GM18520 (cell line): ENCODE measurements around the gene LINC00305.

Experiments
- ATAC-seq: cut with Tn5 transposase; IDR thresholded peaks from one replicate; pipeline ENCODE4 v1.9.1; 2021; ENCODE audit not compliant: unreplicated experiment

LINC00305 gene

DNA sequence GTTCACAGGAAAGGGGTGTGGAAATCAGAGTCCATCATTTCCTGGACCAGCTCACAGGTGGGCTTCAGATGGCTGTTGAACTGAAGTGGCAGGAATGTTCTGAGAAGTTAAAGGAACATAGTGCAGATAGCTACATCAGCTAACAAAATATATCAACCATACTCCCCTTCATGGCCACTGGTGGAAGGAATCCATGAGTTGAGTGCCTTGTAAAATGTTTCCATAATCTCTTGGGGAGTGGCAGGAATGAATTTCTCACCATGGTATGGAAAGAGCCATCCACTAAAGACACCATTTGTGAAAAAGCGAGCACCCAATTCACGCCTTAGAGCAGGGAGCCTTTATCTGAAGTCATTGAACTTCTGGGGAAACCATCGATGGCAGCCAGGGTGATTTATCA, at the start of gene LINC00305:
TSS of gene LINC00305 (minus strand) at position 101 of the 400 bp plus-strand sequence.
- ATAC-seq = no peak

- ATAC-seq = no peak
Observed at GRCh38 chr18:64191069-64191468, 42.2 kb upstream of the LINC00305 start.

DNA sequence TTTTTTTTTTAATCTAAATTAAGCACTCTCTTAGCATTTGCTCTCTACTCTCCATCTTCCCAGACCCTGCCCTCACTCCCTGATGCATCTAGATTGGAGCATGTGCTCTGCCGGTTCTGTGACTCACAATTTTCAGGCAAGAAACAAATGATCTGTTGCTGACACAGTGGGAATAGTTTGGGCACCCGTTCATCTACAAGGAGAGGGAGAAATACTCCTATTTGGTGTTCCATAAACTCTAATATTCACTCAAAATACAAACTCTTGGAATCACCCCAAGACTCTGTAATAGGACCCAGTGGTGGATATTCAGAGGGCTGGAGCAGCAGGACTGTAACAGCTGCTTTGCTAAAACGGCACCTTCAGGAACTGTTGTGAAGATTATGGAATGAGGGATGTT, 37.1 kb upstream of the LINC00305 start:
- ATAC-seq = no peak

DNA sequence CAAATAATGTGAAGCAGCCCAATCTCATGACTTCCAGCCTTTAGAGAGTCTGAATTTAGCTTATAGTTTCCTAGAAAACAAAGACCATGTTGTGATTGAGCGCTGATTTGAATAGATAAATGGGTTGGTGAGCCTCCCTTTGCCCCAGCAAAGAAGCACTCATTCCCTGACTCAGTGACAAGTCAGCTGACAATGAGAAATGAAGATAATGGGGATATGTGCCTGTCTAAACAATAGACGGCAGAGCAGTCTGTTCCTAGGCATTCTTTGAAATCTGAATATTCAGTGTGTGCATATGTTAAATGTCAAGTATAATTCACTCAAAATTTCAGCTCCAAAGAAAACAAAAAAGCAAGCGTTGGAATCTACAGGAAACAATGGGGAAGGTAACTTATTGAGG, 34.8 kb upstream of the LINC00305 start:
- ATAC-seq = no peak

DNA sequence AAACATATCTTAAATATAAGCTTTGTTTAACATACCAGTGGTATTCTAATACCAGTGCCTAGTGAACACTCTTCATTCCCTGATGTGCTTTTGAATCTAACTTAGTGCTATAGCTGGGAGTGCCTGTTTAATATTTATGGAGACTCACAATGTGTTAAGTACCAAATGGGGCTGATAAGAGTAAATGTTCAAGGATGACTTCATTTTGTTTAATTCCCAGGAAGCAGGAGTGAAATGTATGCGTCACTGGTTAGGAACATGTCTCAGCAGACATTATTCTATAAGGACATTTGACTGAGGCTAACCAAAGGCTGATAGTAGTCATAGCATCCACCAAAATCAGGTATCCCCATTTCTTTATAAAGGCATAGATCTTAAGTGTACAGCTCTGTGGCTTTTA, 31.7 kb upstream of the LINC00305 start:
- ATAC-seq = no peak

DNA sequence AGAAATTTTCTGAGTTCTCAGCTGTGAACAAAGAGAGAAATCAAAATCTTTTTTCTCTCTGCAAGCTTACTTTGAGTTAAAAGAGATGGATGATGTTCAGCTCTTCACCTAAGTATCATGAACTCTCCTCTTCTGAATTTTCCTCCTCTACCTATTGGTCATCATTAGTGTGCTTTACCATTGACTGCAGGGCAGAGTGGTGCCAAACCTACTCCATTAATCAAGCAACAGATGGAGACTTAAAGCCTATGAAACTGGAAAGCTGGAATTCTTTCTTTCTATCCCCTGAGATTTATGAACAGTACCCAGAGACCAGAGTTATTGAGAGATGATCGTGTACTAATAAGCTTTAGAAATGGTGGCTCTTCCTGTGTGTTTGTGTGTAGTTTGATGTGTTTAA, 31.3 kb upstream of the LINC00305 start:
- ATAC-seq = no peak

DNA sequence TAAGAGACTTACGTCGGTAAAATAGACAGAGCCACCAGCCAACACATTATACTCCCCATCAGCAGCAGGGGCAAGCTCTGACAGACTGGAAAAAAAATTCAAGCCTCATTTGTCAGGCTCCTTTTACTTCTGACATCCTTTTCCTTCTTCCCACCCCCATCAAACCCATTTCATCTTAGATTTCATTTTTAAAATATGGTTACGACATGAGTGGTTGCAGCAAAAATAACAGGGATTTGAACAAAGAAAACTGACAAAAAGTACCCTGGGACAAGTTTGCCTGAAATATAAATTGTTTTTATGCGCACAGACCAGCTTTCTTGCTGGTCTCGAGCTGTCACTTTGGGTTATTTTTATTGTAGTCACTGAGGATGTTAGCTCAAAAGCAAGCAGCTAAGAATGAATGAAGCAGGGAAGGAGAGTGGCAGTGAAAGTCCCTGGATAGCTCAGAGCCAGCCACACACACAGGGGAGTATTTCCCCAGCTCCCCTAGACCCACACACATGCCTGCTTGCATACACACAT, 30.7 kb upstream of the LINC00305 start:
- ATAC-seq = no peak

DNA sequence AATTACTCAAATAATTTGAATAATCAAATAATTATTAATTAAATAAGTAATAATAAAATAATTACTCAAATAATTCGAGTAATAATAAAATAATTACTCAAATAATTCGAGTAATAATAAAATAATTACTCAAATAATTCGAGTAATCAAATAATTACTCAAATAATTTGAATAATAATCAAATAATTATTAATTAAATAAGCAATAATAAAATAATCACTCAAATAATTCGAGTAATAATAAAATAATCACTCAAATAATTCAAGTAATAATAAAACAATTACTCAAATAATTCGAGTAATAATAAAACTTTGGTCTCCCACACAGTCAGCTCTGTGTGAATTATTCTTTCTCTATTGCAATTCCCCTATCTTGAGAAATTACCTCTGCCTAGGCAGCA, 30.0 kb upstream of the LINC00305 start:
- no peak for ATAC-seq

GRCh38 chr18:64175432-64175831, 26.5 kb upstream of the LINC00305 start:
- no peak for ATAC-seq

DNA sequence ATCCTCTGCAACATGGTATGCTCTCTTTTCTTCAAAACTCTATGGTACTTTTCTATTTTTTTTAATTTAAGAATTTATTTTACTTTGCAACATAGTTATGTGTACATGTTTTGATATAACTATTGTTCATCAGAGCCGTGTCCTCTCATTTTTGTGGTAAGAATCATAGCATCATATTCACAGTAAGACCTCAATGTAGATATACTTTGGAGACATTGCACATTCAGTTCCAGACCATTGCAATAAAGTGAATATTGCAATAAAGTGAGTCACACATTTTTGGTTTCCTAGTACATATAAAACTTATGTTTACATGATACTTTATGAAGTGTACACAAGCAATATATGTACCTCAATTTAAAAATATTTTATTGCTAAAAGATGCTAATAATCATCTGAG, 22.7 kb upstream of the LINC00305 start:
- no peak for ATAC-seq

DNA sequence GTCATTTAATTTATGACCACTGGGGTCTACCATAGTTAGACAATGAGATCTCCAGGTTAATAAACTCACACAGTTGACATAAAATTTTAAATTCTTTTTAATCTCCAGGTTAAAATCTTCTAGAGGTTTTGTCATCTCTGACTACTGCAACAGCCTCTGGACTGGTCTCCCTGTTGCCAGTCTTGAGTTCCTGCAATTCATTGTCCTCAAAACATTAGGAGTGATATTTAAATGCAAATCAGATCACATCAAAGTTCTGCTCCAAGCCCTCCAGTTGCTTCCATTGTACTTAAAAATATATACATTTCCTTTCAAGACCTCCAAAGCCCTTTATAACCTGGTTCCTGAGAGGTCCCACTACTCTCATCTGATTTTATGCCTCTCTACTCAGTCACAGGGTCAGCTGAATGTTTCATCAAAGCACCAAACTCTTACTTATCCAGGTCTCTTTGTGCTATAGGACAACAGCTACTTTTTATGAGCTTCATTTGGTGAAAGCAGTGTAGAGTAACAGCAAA, 18.6 kb upstream of the LINC00305 start:
- no peak for ATAC-seq

- ATAC-seq = no peak
Observed at GRCh38 chr18:64165906-64166305, 17.0 kb upstream of the LINC00305 start.

- no peak for ATAC-seq
Observed at GRCh38 chr18:64164883-64165282, 16.0 kb upstream of the LINC00305 start.

GRCh38 chr18:64149916-64150438, 1.1 kb upstream of the LINC00305 start:
- no peak for ATAC-seq

DNA sequence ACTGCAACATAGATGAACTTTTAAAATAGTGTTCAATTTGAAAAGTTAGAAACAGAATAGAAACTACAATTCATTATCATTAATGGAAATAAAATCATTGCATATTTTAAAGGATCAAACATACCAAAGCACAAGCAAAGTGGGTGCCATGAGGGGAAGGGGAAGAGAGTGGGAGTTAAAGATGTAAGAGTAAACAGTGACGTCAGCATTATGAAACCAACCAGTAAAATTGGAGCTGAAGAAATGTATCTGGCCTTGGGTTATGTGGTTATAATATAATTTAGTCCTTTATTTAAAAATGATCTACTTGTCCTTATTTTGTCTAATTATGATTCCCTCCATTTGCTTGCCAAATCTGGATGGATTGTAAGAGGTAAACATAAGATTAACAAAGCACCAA, 6.0 kb downstream of the LINC00305 start:
- ATAC-seq = no peak

GRCh38 chr18:64137914-64138313, 11.0 kb downstream of the LINC00305 start:
- no peak for ATAC-seq

- ATAC-seq = no peak
Observed at GRCh38 chr18:64134044-64134747, 14.7 kb downstream of the LINC00305 start.

GRCh38 chr18:64132871-64133270, 16.0 kb downstream of the LINC00305 start:
- no peak for ATAC-seq

DNA sequence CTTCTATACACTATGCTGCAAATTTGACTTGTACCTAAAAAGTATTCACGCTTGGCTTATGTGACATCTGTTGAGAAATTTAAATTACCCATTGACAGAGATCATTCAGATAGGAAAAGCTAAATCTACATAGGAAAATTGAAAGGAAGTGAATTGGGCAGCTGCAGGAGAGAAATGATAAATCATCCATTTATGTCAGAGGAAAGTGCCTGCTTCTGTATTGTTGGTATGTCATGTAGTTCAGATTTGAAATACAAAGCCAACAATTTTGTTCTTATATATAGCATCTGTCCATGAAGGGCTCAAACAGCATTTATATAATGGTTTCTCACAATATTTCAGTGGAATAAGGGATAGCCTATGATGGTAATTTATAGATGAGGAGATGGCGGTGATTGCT, 17.6 kb downstream of the LINC00305 start:
- ATAC-seq = no peak

- no peak for ATAC-seq
Observed at GRCh38 chr18:64127172-64127571, 21.7 kb downstream of the LINC00305 start.

GRCh38 chr18:64119916-64120315, 29.0 kb downstream of the LINC00305 start:
- ATAC-seq = no peak

DNA sequence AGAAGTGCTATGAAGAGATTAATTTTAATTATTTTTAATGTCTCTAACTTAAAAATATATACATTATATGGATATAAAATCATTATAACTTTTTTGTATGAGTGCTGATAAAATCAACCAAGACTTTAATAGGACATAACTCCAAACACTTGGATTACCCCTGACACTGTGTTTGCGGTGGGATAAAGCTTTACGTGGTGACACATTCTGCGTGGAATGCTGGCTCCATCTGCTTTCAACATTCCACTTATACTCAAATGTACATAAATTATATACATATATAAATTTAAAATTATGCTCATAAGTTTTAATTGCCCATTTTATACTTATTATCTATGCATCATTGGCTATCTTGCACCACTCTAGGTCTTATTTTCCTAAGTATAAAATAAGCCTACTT, 30.5 kb downstream of the LINC00305 start:
- no peak for ATAC-seq
